OCI-LY1 (cell line): ENCODE data around the gene OR1I1.

Source experiments
- H2AFZ ChIP-seq: fragments of 200-600 bp; sonication (generic), shearing (Covaris generic); 2 replicates; pipeline ENCODE4 v1.6.0; 2014; ENCODE audit warnings: antibody characterized with exemption, mild to moderate bottlenecking, low read length
- H3F3A ChIP-seq: fragments of 200-600 bp; sonication (generic), shearing (Covaris generic); 2 replicates; pipeline ENCODE4 v1.6.0; 2014; ENCODE audit warnings: mild to moderate bottlenecking, antibody characterized with exemption, low read length, moderate library complexity; ENCODE audit not compliant: insufficient read depth
- H3K27ac ChIP-seq: fragments of 200-600 bp; sonication (generic); 2 replicates; pipeline ENCODE4 v1.5.1; 2014; ENCODE audit warnings: low read length, mixed run types, mild to moderate bottlenecking, low read depth; ENCODE audit not compliant: poor library complexity, severe bottlenecking
- H3K27me3 ChIP-seq: fragments of 200-600 bp; sonication (generic); 2 replicates; pipeline ENCODE4 v1.6.0; 2014; ENCODE audit warnings: antibody characterized with exemption, mild to moderate bottlenecking, low read length, moderate library complexity; ENCODE audit not compliant: insufficient read depth
- H3K36me3 ChIP-seq: fragments of 200-600 bp; sonication (generic); 2 replicates; pipeline ENCODE4 v1.6.1; 2014; ENCODE audit warnings: mild to moderate bottlenecking, antibody characterized with exemption, low read length, moderate library complexity, mixed read lengths; ENCODE audit not compliant: insufficient read depth
- H3K4me1 ChIP-seq: fragments of 200-600 bp; sonication (generic); 2 replicates; pipeline ENCODE4 v1.5.1; 2014; ENCODE audit warnings: mild to moderate bottlenecking, low read length, moderate library complexity; ENCODE audit not compliant: insufficient read depth, severe bottlenecking
- H3K4me2 ChIP-seq: fragments of 200-600 bp; sonication (generic), shearing (Covaris generic); 2 replicates; pipeline ENCODE4 v1.6.1; 2014; ENCODE audit warnings: low read length
- H3K4me3 ChIP-seq: fragments of 200-600 bp; sonication (generic); 2 replicates; pipeline ENCODE4 v1.5.1; 2014; ENCODE audit warnings: low read length, low read depth, mild to moderate bottlenecking, mixed read lengths; ENCODE audit not compliant: poor library complexity, severe bottlenecking
- H3K79me2 ChIP-seq: fragments of 200-600 bp; shearing (Covaris generic); 2 replicates; pipeline ENCODE4 v1.6.1; 2016; ENCODE audit warnings: mixed run types, low read length, mixed read lengths; ENCODE audit not compliant: insufficient read depth
- H3K9ac ChIP-seq: fragments of 200-600 bp; sonication (generic), shearing (Covaris generic); 2 replicates; pipeline ENCODE4 v1.6.1; 2014; ENCODE audit warnings: mild to moderate bottlenecking, low read length, mixed read lengths
- H3K9me2 ChIP-seq: fragments of 200-600 bp; sonication (generic), shearing (Covaris generic); 2 replicates; pipeline ENCODE4 v1.6.1; 2014; ENCODE audit warnings: low read depth, mild to moderate bottlenecking, low read length, mixed read lengths
- H3K9me3 ChIP-seq: fragments of 200-600 bp; shearing (Covaris generic); 2 replicates; pipeline ENCODE4 v1.6.1; 2014; ENCODE audit warnings: low read length, mixed read lengths
- H4K20me1 ChIP-seq: fragments of 200-600 bp; sonication (generic), shearing (Covaris generic); 2 replicates; pipeline ENCODE4 v1.6.0; 2016; ENCODE audit warnings: mild to moderate bottlenecking, low read length; ENCODE audit not compliant: insufficient read depth
- EZH2 ChIP-seq: fragments of 200-600 bp; sonication (generic), shearing (Covaris generic); IDR thresholded peaks from 2 replicates; pipeline ENCODE4 v1.8.0; 2017; ENCODE audit warnings: borderline replicate concordance, mixed run types, mild to moderate bottlenecking, antibody characterized with exemption, low read length, moderate library complexity, mixed read lengths
- TF ChIP-seq, protein P1 (sequence below): fragments of 200-600 bp; sonication (generic), shearing (Covaris generic); IDR thresholded peaks from 2 replicates; pipeline ENCODE4 v1.5.1; 2017; ENCODE audit warnings: mild to moderate bottlenecking, antibody characterized with exemption, low read length, moderate library complexity, mixed read lengths

Gene OR1I1

GRCh38 chr19:15116856-15117255 lies 34.8 kb downstream of the OR1I1 start:
- H3K36me3 ChIP-seq, result peaks cover 56% of the 10 kb centered on the region
- no peaks in the 10 kb centered on the region for H3F3A ChIP-seq

DNA sequence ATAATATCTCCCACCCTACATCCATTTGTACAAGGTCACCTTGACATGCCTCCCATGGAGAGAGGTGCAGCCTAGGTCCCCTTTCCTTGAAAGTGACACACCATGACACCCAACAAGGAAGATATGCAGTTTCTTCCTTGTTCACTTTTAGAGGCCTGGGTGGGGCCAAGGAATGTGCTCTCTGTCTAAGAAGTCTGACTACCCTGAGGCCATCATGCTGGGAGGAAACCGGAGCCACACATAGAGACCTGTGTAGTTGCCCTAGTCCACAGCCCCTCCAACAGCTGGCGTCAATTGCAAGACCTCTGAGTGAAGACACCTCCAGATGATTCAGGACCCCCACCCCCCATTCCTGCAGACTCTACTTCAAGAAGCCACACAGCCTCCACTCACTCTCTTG lies 36.2 kb downstream of the OR1I1 start:
- Histone ChIP-seq H3K79me2 (no peaks in the 10 kb centered on the region), H3K9ac (no peak overlapping the region), H2AFZ (no peak overlapping the region), H3F3A (no peaks in the 10 kb centered on the region), H3K4me1 (no peaks in the 10 kb centered on the region), H4K20me1 (no peaks in the 10 kb centered on the region), H3K36me3 (peaks cover 60% of the 10 kb centered on the region), H3K9me2 (no peaks in the 10 kb centered on the region), H3K4me2 (no peak overlapping the region), H3K4me3 (no peak overlapping the region), H3K27me3 (no peaks in the 10 kb centered on the region), H3K9me3 (no peaks in the 10 kb centered on the region), H3K27ac (no peak overlapping the region)
- TF ChIP-seq, protein P1, sequence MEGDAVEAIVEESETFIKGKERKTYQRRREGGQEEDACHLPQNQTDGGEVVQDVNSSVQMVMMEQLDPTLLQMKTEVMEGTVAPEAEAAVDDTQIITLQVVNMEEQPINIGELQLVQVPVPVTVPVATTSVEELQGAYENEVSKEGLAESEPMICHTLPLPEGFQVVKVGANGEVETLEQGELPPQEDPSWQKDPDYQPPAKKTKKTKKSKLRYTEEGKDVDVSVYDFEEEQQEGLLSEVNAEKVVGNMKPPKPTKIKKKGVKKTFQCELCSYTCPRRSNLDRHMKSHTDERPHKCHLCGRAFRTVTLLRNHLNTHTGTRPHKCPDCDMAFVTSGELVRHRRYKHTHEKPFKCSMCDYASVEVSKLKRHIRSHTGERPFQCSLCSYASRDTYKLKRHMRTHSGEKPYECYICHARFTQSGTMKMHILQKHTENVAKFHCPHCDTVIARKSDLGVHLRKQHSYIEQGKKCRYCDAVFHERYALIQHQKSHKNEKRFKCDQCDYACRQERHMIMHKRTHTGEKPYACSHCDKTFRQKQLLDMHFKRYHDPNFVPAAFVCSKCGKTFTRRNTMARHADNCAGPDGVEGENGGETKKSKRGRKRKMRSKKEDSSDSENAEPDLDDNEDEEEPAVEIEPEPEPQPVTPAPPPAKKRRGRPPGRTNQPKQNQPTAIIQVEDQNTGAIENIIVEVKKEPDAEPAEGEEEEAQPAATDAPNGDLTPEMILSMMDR, result no peak
- TF ChIP-seq EZH2, result no peak

More at GRCh38 chr19:15116856-15117255, 34.8 kb downstream of the OR1I1 start:
- TF ChIP-seq EZH2, result no peak
- TF ChIP-seq, protein P1, result no peak
- H3K9me2 ChIP-seq, result no peaks in the 10 kb centered on the region
- H3K79me2 ChIP-seq, result no peaks in the 10 kb centered on the region
- H3K4me3 ChIP-seq, result no peak overlapping the region
- no peaks in the 10 kb centered on the region for H3K9me3 ChIP-seq
- H3K4me2 ChIP-seq, result no peak overlapping the region
- H3K27me3 ChIP-seq, result no peaks in the 10 kb centered on the region
- H3K27ac ChIP-seq, result no peak overlapping the region
- H3K9ac ChIP-seq, result no peak overlapping the region
- no peaks in the 10 kb centered on the region for H3K4me1 ChIP-seq
- H4K20me1 ChIP-seq, result no peaks in the 10 kb centered on the region
- no peak overlapping the region for H2AFZ ChIP-seq

- Histone ChIP-seq H3K9me2 (no peaks in the 10 kb centered on the region), H3K27me3 (no peaks in the 10 kb centered on the region), H3K9ac (no peak overlapping the region), H3K79me2 (no peaks in the 10 kb centered on the region), H3K4me1 (peaks cover 2% of the 10 kb centered on the region), H2AFZ (no peak overlapping the region), H3K36me3 (peaks cover 60% of the 10 kb centered on the region), H3K4me3 (no peak overlapping the region), H3K27ac (no peak overlapping the region), H3K4me2 (no peak overlapping the region), H3F3A (no peaks in the 10 kb centered on the region), H3K9me3 (no peaks in the 10 kb centered on the region), H4K20me1 (no peaks in the 10 kb centered on the region)
- TF ChIP-seq EZH2, result no peak
- TF ChIP-seq, protein P1, result no peak
Measured at GRCh38 chr19:15118789-15119494, 36.9 kb downstream of the OR1I1 start.
